H9 (cell line): Measurements from ENCODE around the gene KLHDC7B. TPM values are rescaled to one million over a fixed set of nuclear protein-coding genes. Genes with fewer than 3 reads are reported as not detected.

ENCODE experiments used
- DNase-seq: peaks from one replicate; pipeline ENCODE4 v3.0.0-alpha.2; 2017
- H2AFZ ChIP-seq: one replicate; pipeline ENCODE4 v1.6.1; 2013; ENCODE audit warnings: mild to moderate bottlenecking, low read length, control low read depth, moderate library complexity
- H2AK5ac ChIP-seq: 2 replicates; pipeline ENCODE4 v1.6.1; 2013; ENCODE audit warnings: low read length, control low read depth, mixed read lengths; ENCODE audit not compliant: insufficient read length
- H2BK120ac ChIP-seq: one replicate; pipeline ENCODE4 v1.6.1; 2013; ENCODE audit warnings: low read depth, mild to moderate bottlenecking, low read length, control low read depth, inconsistent platforms; ENCODE audit not compliant: poor library complexity, severe bottlenecking
- H2BK12ac ChIP-seq: 2 replicates; pipeline ENCODE4 v1.6.1; 2013; ENCODE audit warnings: low read length, control low read depth, mixed read lengths, low read depth; ENCODE audit not compliant: insufficient read length
- H2BK15ac ChIP-seq: 2 replicates; pipeline ENCODE4 v1.6.1; 2013; ENCODE audit warnings: low read depth, low read length, control low read depth
- H2BK20ac ChIP-seq: one replicate; pipeline ENCODE4 v1.6.1; 2013; ENCODE audit warnings: low read depth, mild to moderate bottlenecking, low read length, control low read depth, inconsistent platforms; ENCODE audit not compliant: poor library complexity, severe bottlenecking
- H2BK5ac ChIP-seq: 2 replicates; pipeline ENCODE4 v1.6.1; 2013; ENCODE audit warnings: low read length, control low read depth, mixed read lengths; ENCODE audit not compliant: insufficient read length
- H3K14ac ChIP-seq: 2 replicates; pipeline ENCODE4 v1.6.1; 2013; ENCODE audit warnings: low read length, control low read depth; ENCODE audit not compliant: insufficient read depth
- H3K18ac ChIP-seq: 2 replicates; pipeline ENCODE4 v1.6.1; 2013; ENCODE audit warnings: low read depth, mild to moderate bottlenecking, mixed read lengths, low read length, control low read depth; ENCODE audit not compliant: insufficient read length
- H3K23ac ChIP-seq: 2 replicates; pipeline ENCODE4 v1.6.1; 2013; ENCODE audit warnings: low read length, control low read depth, mixed read lengths, low read depth; ENCODE audit not compliant: insufficient read length
- H3K23me2 ChIP-seq: 2 replicates; pipeline ENCODE4 v1.6.1; 2013; ENCODE audit warnings: low read depth, mild to moderate bottlenecking, mixed read lengths, low read length, control low read depth; ENCODE audit not compliant: insufficient read length, poor library complexity, severe bottlenecking
- H3K27ac ChIP-seq: 2 replicates; pipeline ENCODE4 v1.5.1; 2013; ENCODE audit warnings: low read length, control low read depth, mixed read lengths, low read depth; ENCODE audit not compliant: insufficient read length
- H3K27me3 ChIP-seq: 2 replicates; pipeline ENCODE4 v1.6.1; 2013; ENCODE audit warnings: low read length, control low read depth, inconsistent platforms; ENCODE audit not compliant: insufficient read depth
- H3K4ac ChIP-seq: 2 replicates; pipeline ENCODE4 v1.6.1; 2013; ENCODE audit warnings: low read depth, mild to moderate bottlenecking, control low read depth, inconsistent platforms, low read length, moderate library complexity
- H3K4me1 ChIP-seq: 2 replicates; pipeline ENCODE4 v1.6.1; 2013; ENCODE audit warnings: low read length, control low read depth, inconsistent platforms; ENCODE audit not compliant: insufficient read depth
- H3K4me2 ChIP-seq: 2 replicates; pipeline ENCODE4 v1.6.1; 2013; ENCODE audit warnings: low read length, control low read depth, mixed read lengths; ENCODE audit not compliant: insufficient read length, insufficient read depth
- H3K56ac ChIP-seq: 2 replicates; pipeline ENCODE4 v1.6.1; 2013; ENCODE audit warnings: low read depth, mild to moderate bottlenecking, mixed read lengths, low read length, control low read depth; ENCODE audit not compliant: insufficient read length
- H3K79me1 ChIP-seq: 2 replicates; pipeline ENCODE4 v1.6.1; 2013; ENCODE audit warnings: low read depth, mild to moderate bottlenecking, moderate library complexity, low read length, control low read depth, inconsistent platforms; ENCODE audit not compliant: insufficient read depth, poor library complexity, severe bottlenecking
- H3K79me2 ChIP-seq: 2 replicates; pipeline ENCODE4 v1.6.1; 2013; ENCODE audit warnings: low read length, control low read depth, inconsistent platforms; ENCODE audit not compliant: insufficient read depth
- H3K9ac ChIP-seq: 2 replicates; pipeline ENCODE4 v1.6.1; 2013; ENCODE audit warnings: low read length, control low read depth, mixed read lengths; ENCODE audit not compliant: insufficient read length; ENCODE audit errors: extremely low read depth
- H3K9me3 ChIP-seq: one replicate; pipeline ENCODE4 v1.6.1; 2013; ENCODE audit warnings: low read depth, low read length, inconsistent platforms; ENCODE audit not compliant: control insufficient read depth
- H3T11ph ChIP-seq: one replicate; pipeline ENCODE4 v1.6.1; 2013; ENCODE audit warnings: mild to moderate bottlenecking, low read length, control low read depth, inconsistent platforms
- H4K20me1 ChIP-seq: one replicate; pipeline ENCODE4 v1.6.1; 2013; ENCODE audit not compliant: control insufficient read depth, insufficient read length, insufficient read depth
- H4K5ac ChIP-seq: 2 replicates; pipeline ENCODE4 v1.6.1; 2013; ENCODE audit warnings: low read depth, mild to moderate bottlenecking, mixed read lengths, low read length, control low read depth; ENCODE audit not compliant: insufficient read length
- H4K8ac ChIP-seq: replicated peaks from 2 replicates; pipeline ENCODE4 v1.6.1; 2013; ENCODE audit warnings: low read length, control low read depth, mixed read lengths, low read depth; ENCODE audit not compliant: insufficient read length
- H4K91ac ChIP-seq: 2 replicates; pipeline ENCODE4 v1.6.1; 2013; ENCODE audit warnings: low read depth, mild to moderate bottlenecking, moderate library complexity, mixed read lengths, low read length, control low read depth; ENCODE audit not compliant: insufficient read length
- H3K27ac Mint-ChIP-seq, 3 experiments: 2 replicates in 2 of 3; 3 replicates in 1 of 3; pipeline ENCODE4 v1.8.0; 2020 to 2021; ENCODE audit warnings: mixed read lengths in 3 of 3, mild to moderate bottlenecking in 1 of 3, moderate library complexity in 1 of 3
- H3K27me3 Mint-ChIP-seq: 2 replicates; pipeline ENCODE4 v1.8.0; 2021; ENCODE audit warnings: low read depth, mild to moderate bottlenecking, moderate library complexity, mixed read lengths
- H3K36me3 Mint-ChIP-seq, 3 experiments: 2 replicates in 2 of 3; 3 replicates in 1 of 3; pipeline ENCODE4 v1.8.0; 2020 to 2021; ENCODE audit warnings: low read depth in 3 of 3, mixed read lengths in 3 of 3; ENCODE audit not compliant: insufficient read depth in 1 of 3
- H3K4me1 Mint-ChIP-seq, 2 experiments: 2 replicates each; pipeline ENCODE4 v1.8.0; 2020; ENCODE audit warnings: mixed read lengths in 2 of 2
- H3K4me3 Mint-ChIP-seq, 2 experiments: 2 replicates in 1 of 2; 3 replicates in 1 of 2; pipeline ENCODE4 v1.8.0; 2020 to 2021; ENCODE audit warnings: mild to moderate bottlenecking in 2 of 2, mixed read lengths in 2 of 2, moderate library complexity in 1 of 2
- H3K9me3 Mint-ChIP-seq, 2 experiments: 2 replicates in 1 of 2; 3 replicates in 1 of 2; pipeline ENCODE4 v1.8.0; 2020; ENCODE audit warnings: mild to moderate bottlenecking in 2 of 2, mixed read lengths in 2 of 2, moderate library complexity in 1 of 2
- WGBS: extraction: QIAGEN DNeasy Blood & Tissue Kit; methylation state at CpG from one replicate; pipeline ENCODE4 v1.1.7; 2013; ENCODE audit warnings: missing lambda C conversion rate, low lambda C conversion rate, mixed read lengths; ENCODE audit not compliant: insufficient read length; ENCODE audit errors: extremely low coverage; 5-methylcytosine and 5-hydroxymethylcytosine counted together
- total RNA-seq: library from RNA; stranded (reverse); gene quantifications from 2 replicates; pipeline ENCODE4 v1.2.1, GENCODE V29; 2021
- TF ChIP-seq, protein P1 (sequence below): fragments of 200-600 bp; sonication (generic); conservative IDR thresholded peaks from 3 replicates; pipeline ENCODE4 v1.8.0; 2021; ENCODE audit warnings: antibody characterized with exemption, mild to moderate bottlenecking

Gene KLHDC7B
- total RNA-seq, 1 experiment from 2014 or later, result not detected

DNA sequence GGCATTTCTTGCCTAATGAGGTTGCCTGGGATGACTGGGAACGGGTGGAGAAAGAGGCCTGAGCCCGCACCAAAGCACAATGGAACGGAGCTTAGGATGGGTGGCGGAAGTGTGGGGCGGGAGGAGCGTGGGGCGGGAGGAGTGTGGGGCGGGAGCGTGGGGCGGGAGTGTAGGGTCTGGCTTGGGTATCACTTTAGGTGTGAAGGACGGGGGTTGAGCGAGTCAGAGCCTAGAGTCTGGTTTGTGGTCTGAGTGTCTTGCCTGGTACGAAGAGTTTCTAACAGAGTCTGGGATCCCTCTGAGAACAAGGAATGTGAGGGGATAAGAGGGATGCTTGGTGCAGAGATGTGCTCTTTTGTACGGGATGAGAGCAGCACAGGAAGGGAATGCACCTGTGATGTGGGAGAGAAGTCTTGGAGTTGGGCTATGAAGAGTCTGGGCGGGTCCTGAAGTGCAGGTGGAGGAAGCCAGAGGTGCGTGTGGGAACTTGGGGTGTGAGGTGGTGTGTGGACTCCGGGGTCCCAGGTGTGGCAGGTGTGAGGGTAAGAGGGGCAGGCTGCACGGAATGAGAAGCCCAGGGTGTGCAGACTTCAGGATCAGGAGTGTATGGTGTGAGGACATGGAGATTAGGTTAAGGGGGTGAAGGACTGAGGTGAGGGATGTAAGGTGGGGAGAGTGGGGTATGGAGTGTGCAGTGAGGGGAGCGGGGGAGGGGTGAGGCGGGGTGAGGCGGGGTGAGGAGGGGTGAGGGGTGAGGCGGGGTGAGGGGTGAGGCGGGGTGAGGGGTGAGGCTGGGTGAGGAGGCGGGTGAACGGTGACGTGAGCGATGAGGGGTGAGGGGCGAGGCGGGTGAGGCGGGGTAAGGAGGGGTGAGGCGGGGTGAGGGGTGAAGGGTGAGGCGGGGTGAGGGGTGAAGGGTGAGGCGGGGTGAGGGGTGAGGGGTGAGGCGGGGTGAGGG lies 16.0 kb downstream of the KLHDC7B start:
- TF ChIP-seq, protein P1, sequence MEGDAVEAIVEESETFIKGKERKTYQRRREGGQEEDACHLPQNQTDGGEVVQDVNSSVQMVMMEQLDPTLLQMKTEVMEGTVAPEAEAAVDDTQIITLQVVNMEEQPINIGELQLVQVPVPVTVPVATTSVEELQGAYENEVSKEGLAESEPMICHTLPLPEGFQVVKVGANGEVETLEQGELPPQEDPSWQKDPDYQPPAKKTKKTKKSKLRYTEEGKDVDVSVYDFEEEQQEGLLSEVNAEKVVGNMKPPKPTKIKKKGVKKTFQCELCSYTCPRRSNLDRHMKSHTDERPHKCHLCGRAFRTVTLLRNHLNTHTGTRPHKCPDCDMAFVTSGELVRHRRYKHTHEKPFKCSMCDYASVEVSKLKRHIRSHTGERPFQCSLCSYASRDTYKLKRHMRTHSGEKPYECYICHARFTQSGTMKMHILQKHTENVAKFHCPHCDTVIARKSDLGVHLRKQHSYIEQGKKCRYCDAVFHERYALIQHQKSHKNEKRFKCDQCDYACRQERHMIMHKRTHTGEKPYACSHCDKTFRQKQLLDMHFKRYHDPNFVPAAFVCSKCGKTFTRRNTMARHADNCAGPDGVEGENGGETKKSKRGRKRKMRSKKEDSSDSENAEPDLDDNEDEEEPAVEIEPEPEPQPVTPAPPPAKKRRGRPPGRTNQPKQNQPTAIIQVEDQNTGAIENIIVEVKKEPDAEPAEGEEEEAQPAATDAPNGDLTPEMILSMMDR, result no peak
- no peak overlapping the region for H3K27ac ChIP-seq
- no peaks in the 10 kb centered on the region for H3K4me1 ChIP-seq
- H2AK5ac ChIP-seq, result no peak overlapping the region
- no CpG with 5 or more reads among the region's 34 CpGs for WGBS
- no peak overlapping the region for H2BK15ac ChIP-seq
- DNase-seq, result no peak
- no peak overlapping the region for H4K91ac ChIP-seq
- no peak overlapping the region for H2BK120ac ChIP-seq
- H2AFZ ChIP-seq, result no peak overlapping the region
- no peak overlapping the region for H4K8ac ChIP-seq
- H3K9ac ChIP-seq, result no peak overlapping the region
- H2BK20ac ChIP-seq, result no peak overlapping the region
- H3K27ac Mint-ChIP-seq, result no peak overlapping the region; a peak in 2 of 7 replicates
- H2BK5ac ChIP-seq, result no peak overlapping the region
- H3K4me3 Mint-ChIP-seq, result peak overlapping the region; percentile 8 to 57; a peak in 3 of 5 replicates
- no peaks in the 10 kb centered on the region for H3K79me1 ChIP-seq
- H3K79me2 ChIP-seq, result no peaks in the 10 kb centered on the region
- no peak overlapping the region for H3K4me2 ChIP-seq
- H3K9me3 ChIP-seq, result no peaks in the 10 kb centered on the region
- no peak overlapping the region for H2BK12ac ChIP-seq
- no peak overlapping the region for H3K4ac ChIP-seq
- H3K27me3 ChIP-seq, result no peaks in the 10 kb centered on the region
- H4K5ac ChIP-seq, result no peak overlapping the region
- H3T11ph ChIP-seq, result no peak overlapping the region
- no peak overlapping the region for H3K14ac ChIP-seq
- no peaks in the 10 kb centered on the region for H3K23me2 ChIP-seq
- H3K23ac ChIP-seq, result no peak overlapping the region
- H3K36me3 Mint-ChIP-seq, result no peaks in the 10 kb centered on the region
- H3K18ac ChIP-seq, result no peak overlapping the region
- H3K27me3 Mint-ChIP-seq, result peaks cover 43% of the 10 kb centered on the region
- no peak overlapping the region for H3K56ac ChIP-seq
- no peaks in the 10 kb centered on the region for H4K20me1 ChIP-seq
- no peaks in the 10 kb centered on the region for H3K9me3 Mint-ChIP-seq
- H3K4me1 Mint-ChIP-seq, result peaks cover 9 to 10% of the 10 kb centered on the region in 2 experiments
